GM19043 (cell line): Measurements from ENCODE around the gene CLCNKA.
"Not testable (repeated sequence)": the region's sequence is repeated elsewhere in the genome, so short reads cannot be mapped to it uniquely, and the experiment has no call there.

ENCODE experiments used
- ATAC-seq: cut with Tn5 transposase; IDR thresholded peaks from one replicate; pipeline ENCODE4 v1.9.1; 2021; ENCODE audit warnings: low read depth; ENCODE audit not compliant: unreplicated experiment

Gene CLCNKA

GRCh38 chr1:16058394-16059120, 36.7 kb downstream of the CLCNKA start:
- not testable (repeated sequence) for ATAC-seq

DNA sequence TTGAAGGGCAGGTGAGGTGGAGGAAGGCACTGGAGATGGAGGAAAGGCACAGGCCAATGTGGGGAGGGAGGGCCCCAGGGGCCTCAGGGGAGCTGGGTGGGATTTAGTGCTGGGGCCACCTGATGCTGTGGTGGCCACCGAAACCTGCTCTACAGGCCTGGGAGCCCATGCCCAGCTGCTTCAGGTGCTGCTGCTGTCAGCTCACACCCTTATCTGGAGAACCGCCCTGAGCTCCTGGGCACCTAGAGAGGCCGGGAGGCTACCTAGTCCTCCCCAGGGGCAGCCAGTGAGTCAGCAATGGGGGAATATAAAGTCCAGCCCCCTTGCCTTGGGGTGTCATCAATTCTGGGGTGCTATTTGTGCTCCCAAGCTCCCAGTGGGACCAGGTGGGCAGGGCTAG, 39.4 kb downstream of the CLCNKA start:
- no peak for ATAC-seq

GRCh38 chr1:16061989-16062686, 40.3 kb downstream of the CLCNKA start:
- ATAC-seq: not testable (repeated sequence)

GRCh38 chr1:16062687-16063075, 40.8 kb downstream of the CLCNKA start:
- not testable (repeated sequence) for ATAC-seq

- ATAC-seq: no peak
Observed at GRCh38 chr1:16063226-16063829, 41.5 kb downstream of the CLCNKA start.

GRCh38 chr1:16063921-16064320, 42.1 kb downstream of the CLCNKA start:
- ATAC-seq: no peak

GRCh38 chr1:16064536-16065268, 42.9 kb downstream of the CLCNKA start:
- no peak for ATAC-seq

- no peak for ATAC-seq
Observed at GRCh38 chr1:16065269-16065576, 43.4 kb downstream of the CLCNKA start.

- no peak for ATAC-seq
Observed at GRCh38 chr1:16066245-16066644, 44.4 kb downstream of the CLCNKA start.

GRCh38 chr1:16067127-16067768, 45.4 kb downstream of the CLCNKA start:
- ATAC-seq: no peak

GRCh38 chr1:16067933-16068332, 46.1 kb downstream of the CLCNKA start:
- no peak for ATAC-seq

GRCh38 chr1:16068356-16069270, 46.8 kb downstream of the CLCNKA start:
- ATAC-seq: no peak

GRCh38 chr1:16070640-16071355, 49.0 kb downstream of the CLCNKA start:
- ATAC-seq: no peak

GRCh38 chr1:16071614-16072013, 49.8 kb downstream of the CLCNKA start:
- no peak for ATAC-seq

- ATAC-seq: no peak
Observed at GRCh38 chr1:16072095-16072494, 50.3 kb downstream of the CLCNKA start.

GRCh38 chr1:16072616-16073484, 51.0 kb downstream of the CLCNKA start:
- ATAC-seq: no peak

DNA sequence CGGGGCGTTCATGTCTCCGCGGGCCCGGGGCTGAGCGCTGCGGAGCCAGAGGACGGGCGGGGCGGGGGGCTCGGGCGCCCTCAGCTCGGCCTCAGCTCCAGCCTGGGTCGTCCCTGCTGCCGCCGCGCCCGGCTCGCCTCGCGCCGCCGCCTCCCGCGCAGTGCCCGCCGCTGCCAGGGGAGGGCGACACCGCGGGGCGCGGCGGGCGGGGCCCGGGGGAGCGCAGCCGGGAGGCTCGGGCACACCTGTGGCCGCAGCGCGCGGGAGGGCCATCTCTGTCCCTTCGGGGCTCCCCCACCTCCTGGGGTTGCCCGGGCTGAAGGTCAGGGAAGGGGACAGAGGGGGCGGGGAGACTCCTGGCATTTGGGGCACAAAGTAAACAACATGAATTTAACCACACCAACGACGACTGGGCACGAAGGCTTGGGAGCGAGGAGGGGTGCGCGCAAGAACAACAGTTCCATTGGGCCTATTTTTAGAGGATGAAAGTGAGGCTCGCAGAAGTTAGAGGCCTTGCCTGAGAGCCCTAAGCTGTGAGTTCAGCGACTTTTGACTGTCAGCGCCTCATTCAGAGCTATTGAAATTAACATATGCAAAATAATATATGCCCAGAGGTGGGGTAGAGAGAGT, 51.8 kb downstream of the CLCNKA start, which contains the start of gene FAM131C:
TSS of gene FAM131C (minus strand) at position 162 of the 630 bp plus-strand sequence. CDS start 209 bp downstream, outside the sequence.
- no peak for ATAC-seq

DNA sequence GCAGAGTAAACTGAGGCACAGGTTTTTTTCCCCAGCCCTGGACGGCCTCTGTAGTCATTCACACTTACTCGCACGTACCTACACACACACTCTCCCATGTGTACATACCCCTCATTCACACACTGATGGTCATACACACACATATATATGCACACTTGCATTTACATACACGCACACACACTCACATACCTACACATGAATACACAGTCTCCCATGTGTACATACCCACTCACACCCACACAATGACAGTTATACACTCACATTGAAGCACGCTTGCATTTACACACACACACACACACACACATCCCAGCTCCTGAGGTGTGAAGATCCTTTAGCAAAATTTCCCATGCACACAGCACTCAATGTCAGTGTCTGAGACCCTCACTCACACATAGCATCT, 52.4 kb downstream of the CLCNKA start:
- ATAC-seq: no peak
